Right ventricle myocardium superior (tissue), 1 donor: ENCODE measurements around the gene GFM2. TPM values are rescaled to one million over a fixed set of nuclear protein-coding genes. Genes with fewer than 3 reads are reported as not detected.
"Not testable (repeated sequence)": the region's sequence is repeated elsewhere in the genome, so short reads cannot be mapped to it uniquely, and the experiment has no call there.

Experiments used
- ATAC-seq: fragments of 200-7000 bp; cut with Tn5 transposase; one replicate; pipeline ENCODE4 v1.9.1; 2020; ENCODE audit warnings: mild to moderate bottlenecking; ENCODE audit not compliant: poor library complexity
- DNase-seq: peaks from one replicate; pipeline ENCODE4 v3.0.0-alpha.2; 2020
- intact Hi-C: fragments of 100-400 bp; cut with DNase I; formaldehyde crosslinking; loops from one replicate; pipeline ENCODE4 v1.11.2; 2022
- total RNA-seq: library from RNA; stranded (reverse); fragmentation: NEBNext Ultra II Directional; extraction: Animal tissue kit (Norgen Biotek cat#: 25700); gene quantifications from one replicate; pipeline ENCODE4 v1.2.1, GENCODE V29; 2021
- donor health status: DM: no; HTN: yes; CAD: no; lungs with severe emphysema.

The GFM2 gene
- total RNA-seq, 1 donor from 2014 or later = 42.3 TPM

DNA sequence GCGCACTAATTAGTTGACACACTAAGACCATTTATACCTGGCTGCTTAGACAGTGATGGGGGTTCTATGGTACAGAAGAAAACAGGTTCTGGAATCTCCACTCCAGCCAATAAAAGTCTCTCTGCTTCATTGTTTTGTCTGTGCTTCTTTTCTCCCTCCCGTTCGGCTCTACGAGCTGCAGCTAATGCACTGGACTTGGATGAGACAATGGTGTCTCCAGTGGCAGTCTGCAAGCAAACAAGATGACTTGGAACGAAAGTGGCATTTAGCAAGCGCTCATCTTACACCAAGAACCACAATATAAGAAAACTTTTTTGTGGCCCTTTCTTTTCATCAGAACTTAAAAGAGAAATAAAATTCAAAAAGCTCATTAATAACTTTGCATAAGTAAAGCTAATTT lies 30.2 kb downstream of the GFM2 start:
- ATAC-seq (no peak), DNase-seq (no peak)
- intact Hi-C loops = no loop called here

GRCh38 chr5:74725331-74725730 lies 41.6 kb downstream of the GFM2 start:
- intact Hi-C loops = no loop called here
- DNase-seq (no peak), ATAC-seq (no peak)

- intact Hi-C loops = no loop called here
- DNase-seq (no peak), ATAC-seq (no peak)
Measured at GRCh38 chr5:74722271-74722670, 44.6 kb downstream of the GFM2 start.

GRCh38 chr5:74717596-74717995 lies 49.3 kb downstream of the GFM2 start:
- intact Hi-C loops = no loop called here
- ATAC-seq (no peak), DNase-seq (no peak)

DNA sequence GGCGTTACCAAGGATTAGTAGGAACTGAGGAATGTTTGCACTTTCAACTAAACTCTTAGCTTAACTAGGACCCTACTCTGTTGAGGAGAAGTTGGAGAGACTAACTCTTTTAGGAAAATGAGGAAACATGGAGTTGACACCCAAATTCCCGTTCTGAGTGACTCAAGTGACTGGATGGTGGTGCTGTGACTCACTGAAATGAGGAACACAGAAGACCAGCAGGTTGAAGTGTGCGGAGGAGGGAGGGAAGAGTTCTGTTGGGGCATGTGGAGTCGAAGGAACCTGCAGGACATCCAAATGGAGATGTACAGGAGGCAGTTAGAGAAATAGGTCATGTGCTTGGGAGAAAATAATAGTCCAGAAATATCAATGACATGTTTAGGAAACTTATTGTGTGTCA lies 73.7 kb downstream of the GFM2 start:
- intact Hi-C loops = no loop called here
- ATAC-seq (no peak), DNase-seq (no peak)

GRCh38 chr5:74686962-74687751 lies 79.8 kb downstream of the GFM2 start:
- DNase-seq (no peak), ATAC-seq (no peak)
- intact Hi-C loops = no loop called here

DNA sequence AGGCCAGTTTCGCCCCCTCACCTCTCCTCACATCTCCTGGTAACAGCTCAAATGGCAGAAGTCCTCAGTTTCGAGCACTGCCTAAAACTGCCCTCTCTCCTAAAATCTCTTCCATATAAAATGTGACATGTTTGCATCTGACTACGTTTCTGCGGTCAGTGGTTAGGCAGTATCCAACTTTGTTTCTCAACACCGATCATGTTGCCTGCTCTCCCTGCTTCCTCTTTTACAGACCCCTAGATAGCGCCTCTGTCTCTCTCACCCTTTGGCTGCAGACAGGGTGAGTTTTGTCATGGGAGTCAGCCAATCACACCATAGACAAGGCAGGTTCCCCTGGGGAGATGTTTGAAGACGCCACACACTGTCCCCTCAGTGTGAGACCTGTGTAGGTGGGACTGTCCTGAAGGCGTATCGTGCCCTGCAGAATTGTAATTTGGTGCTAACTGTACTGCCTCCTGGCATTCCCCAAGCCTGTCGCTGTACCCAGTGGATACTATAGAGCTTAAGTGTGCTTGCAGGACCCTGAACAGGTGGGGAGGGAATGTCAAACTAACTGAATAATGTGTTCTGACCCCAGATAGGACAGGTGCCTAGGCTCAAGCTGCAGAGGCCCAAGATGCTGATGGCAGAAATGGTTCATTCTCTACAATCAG lies 80.8 kb downstream of the GFM2 start:
- ATAC-seq = peak; percentile 36
- intact Hi-C loops = no loop called here

GRCh38 chr5:74684900-74685851 lies 81.7 kb downstream of the GFM2 start, which contains the start of gene HEXB:
TSS of gene HEXB (plus strand) at chr5:74685233. CDS start at chr5:74685261, 28 bp downstream.
- peak; percentile 96 for DNase-seq
- intact Hi-C loops = no loop called here
- ATAC-seq = peak; percentile 99

More for the DNA sequence above, 80.8 kb downstream of the GFM2 start:
- DNase-seq = no peak

DNA sequence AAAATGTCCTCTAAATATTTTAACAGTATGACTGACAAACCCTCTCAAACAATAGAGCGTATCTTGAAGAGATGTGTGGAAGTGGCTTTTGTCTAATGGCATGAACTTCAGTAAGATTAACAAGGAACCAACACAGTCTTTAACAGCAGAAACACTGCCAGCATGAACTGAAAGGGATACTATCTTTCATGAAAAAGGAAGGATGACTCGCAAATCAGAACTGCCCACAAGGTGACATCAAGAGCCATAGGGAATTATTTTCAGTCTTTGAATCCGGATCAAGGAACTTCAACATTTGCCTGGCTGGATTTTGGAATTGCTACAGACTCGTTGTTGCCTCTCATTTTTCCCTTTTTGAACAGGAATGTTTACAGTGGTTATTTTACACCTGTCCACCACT lies 87.0 kb downstream of the GFM2 start:
- ATAC-seq (no peak), DNase-seq (no peak)
- intact Hi-C loops = loop anchor here (10.0 kb wide), 1 partner anchor 235 kb away; no protein-coding TSS in a partner anchor

GRCh38 chr5:74679300-74679699 lies 87.6 kb downstream of the GFM2 start:
- not testable (repeated sequence) for ATAC-seq, DNase-seq
- intact Hi-C loops = loop anchor here (10.0 kb wide), 1 partner anchor 236 kb away; no protein-coding TSS in a partner anchor

DNA sequence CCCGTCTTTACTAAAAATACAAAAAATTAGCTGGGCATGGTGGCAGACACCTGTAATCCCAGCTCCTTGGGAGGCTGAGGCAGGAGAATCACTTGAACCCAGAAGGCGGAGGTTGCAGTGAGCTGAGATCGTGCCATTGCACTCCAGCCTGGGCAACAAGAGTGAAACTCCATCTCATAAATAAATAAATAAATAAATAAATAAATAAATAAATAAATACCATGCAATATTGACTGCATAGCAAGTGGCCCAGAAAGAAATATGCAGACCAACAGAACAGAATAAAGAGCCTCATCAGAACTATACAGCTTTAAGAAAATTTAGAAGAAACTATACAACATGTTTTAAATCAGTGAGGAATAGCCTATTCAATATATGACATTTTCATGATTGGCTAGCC lies 88.8 kb downstream of the GFM2 start:
- not testable (repeated sequence) for DNase-seq, ATAC-seq
- intact Hi-C loops = loop anchor here (10.0 kb wide), 1 partner anchor 237 kb away; no protein-coding TSS in a partner anchor

DNA sequence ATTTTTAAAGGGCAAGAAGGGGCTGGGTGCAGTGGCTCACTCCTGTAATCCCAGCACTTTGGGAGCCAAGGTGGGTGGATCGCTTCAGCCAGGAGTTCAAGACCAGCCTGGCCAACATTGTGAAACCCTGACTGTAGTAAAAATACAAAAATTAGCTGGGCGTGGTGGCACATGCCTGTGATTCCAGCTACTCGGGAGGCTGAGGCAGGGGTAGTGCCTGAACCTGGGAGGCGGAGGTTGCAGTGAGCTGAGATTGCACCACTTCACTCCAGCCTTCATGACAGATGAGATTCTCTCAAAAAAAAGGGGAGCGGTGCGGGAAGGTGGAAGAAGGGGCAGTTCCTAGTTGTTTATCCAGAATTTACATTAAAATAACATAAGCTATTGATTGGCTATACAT lies 90.5 kb downstream of the GFM2 start:
- intact Hi-C loops = loop anchor here (10.0 kb wide), 1 partner anchor 238 kb away; no protein-coding TSS in a partner anchor
- not testable (repeated sequence) for DNase-seq, ATAC-seq

DNA sequence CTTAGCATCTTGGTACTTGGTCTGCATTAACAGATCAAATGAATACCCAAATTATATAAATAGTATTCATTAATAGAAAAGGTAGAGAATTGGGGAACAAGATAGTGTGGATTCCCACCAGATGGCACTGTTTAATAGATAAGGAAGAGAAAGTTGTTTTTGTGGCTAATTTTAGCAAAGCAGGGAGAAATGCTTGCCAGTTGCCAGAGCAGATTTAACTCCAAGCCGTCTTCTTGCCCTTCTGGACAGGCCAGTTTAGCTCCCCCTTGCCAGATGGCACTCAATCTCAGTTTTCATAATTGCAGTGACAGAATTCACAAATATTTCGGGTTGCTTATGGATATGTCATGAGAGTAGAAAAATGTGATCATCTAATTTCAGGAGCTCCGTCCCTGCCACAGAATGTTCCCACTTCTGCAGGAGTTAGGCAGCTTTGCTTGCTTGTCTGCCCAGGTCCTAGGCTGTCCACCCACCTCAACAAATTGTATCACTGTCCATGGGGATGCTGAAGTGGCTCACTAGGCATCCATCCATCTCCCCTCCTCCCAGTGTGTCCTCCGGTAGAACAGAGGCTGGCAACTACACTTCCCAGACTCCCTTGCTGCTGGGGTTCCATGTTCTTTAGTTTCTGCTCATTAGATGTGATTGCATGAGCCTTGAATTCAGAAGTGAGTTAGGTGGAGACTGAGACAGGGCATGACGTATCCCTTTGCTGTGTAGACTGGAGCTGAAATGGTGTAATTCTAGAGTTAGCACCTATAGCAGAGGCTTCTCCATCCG lies 93.7 kb downstream of the GFM2 start:
- intact Hi-C loops = loop anchor here (10.0 kb wide), 1 partner anchor 242 kb away; no protein-coding TSS in a partner anchor
- peak; percentile 75 for ATAC-seq
- no peak for DNase-seq

GRCh38 chr5:74672215-74672877 lies 94.6 kb downstream of the GFM2 start:
- ATAC-seq = peak; percentile 86
- no peak for DNase-seq
- intact Hi-C loops = loop anchor here (10.0 kb wide), 1 partner anchor 242 kb away; no protein-coding TSS in a partner anchor
